GM12801 (cell line): ENCODE data around the gene ZNF160.

ENCODE experiments used
- CTCF ChIP-seq: IDR thresholded peaks from one replicate; pipeline ENCODE4 v1.5.1; 2011; ENCODE audit warnings: control low read depth; ENCODE audit not compliant: insufficient read length; ENCODE audit errors: extremely low read depth

ZNF160 gene

GRCh38 chr19:53103234-53104203 is at the start of gene ZNF160:
Gene ZNF160, minus strand, starts transcription at chr19:53103422. Its CDS starts 17,146 bp downstream, at chr19:53086276.
- no peak for TF ChIP-seq CTCF

GRCh38 chr19:53147645-53148044 is 44.4 kb upstream of the ZNF160 start:
- TF ChIP-seq CTCF = no peak

- no peak for TF ChIP-seq CTCF
Measured at GRCh38 chr19:53140351-53140750, 37.1 kb upstream of the ZNF160 start.

GRCh38 chr19:53136432-53136831 is 33.2 kb upstream of the ZNF160 start:
- no peak for TF ChIP-seq CTCF

- TF ChIP-seq CTCF = no peak
Measured at GRCh38 chr19:53132141-53132991, 29.1 kb upstream of the ZNF160 start, which contains the start of gene ZNF415. Gene ZNF415, minus strand, starts transcription at chr19:53132910. Its CDS starts 10,234 bp downstream, at chr19:53122676.

- TF ChIP-seq CTCF = no peak
Measured at GRCh38 chr19:53131727-53132126, 28.5 kb upstream of the ZNF160 start.

GRCh38 chr19:53131085-53131590 is 27.9 kb upstream of the ZNF160 start:
- no peak for TF ChIP-seq CTCF
